Germinal center (tissue), 1 donor: ENCODE results near the gene ZNF583.

Experiments
- DNase-seq: peaks from one replicate; pipeline ENCODE4 v3.0.0; 2012; ENCODE audit warnings: mixed read lengths, low spot score

The ZNF583 gene

DNA sequence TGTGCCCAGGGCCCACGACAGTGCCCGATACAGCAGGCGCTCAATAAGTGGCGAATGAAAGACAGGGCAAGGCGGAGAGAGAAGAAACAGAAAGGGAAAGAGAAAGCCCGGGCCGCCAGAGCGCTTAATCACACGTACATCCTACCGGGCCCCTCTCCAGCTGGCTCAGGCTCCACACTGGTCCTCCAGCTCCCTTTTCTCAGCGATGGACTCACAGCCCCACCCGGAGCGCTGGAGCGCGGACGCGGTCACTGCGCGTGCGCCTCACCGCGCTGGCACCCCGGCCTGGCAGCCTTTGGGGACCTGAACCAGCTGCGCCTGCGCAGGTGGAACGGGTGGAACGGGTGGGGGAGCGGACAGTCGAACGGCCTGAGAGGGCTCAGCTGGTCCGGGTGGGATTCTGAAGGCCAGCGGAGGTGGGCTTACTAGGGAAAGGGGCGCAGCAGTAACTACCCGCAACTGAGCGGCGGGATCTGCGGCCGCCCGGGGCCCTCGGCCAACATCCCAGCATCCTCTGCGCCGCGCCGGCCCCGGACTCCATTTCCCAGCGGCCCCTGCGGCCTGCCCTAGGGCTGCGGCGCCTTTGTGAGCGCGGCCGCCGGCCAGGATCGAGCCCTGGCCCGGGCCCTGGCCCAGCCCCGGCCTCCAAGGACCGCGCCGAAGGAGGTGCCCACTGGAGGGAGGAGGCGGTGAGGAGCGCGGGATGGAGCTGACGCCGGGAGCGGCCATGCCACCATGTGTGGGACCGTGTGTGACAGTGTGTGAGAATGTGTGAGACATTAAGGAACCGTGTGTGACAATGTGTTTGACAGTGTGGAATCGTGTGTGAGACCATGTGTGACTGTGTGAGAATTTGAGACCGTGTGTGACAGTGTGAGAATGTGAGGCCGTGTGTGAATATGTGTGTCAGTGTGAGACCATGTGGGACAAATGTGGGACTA lies at the start of gene ZNF583:
Gene ZNF583 (plus strand): TSS at position 569 of the 941 bp plus-strand sequence. CDS start 2,783 bp downstream, outside the sequence.
- DNase-seq = peak; percentile 96

DNA sequence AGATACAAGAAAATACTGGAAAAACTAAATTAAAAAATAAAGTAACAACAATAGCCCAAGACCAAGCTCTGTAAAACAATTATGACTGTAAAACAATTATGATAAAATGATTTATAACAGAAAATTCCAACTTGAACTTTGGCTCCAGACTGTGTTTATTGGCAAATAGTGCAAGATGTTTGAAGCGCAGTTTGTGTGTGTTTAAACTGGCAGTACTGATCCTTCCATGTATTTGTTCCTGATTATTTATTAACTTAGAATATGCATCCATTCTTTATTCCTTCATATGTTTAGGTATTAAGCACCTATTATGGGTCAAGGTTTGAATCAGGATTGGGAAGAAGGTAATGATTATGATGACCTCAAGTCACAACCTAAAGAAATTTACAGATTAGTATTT lies 48.6 kb upstream of the ZNF583 start:
- no peak for DNase-seq

DNA sequence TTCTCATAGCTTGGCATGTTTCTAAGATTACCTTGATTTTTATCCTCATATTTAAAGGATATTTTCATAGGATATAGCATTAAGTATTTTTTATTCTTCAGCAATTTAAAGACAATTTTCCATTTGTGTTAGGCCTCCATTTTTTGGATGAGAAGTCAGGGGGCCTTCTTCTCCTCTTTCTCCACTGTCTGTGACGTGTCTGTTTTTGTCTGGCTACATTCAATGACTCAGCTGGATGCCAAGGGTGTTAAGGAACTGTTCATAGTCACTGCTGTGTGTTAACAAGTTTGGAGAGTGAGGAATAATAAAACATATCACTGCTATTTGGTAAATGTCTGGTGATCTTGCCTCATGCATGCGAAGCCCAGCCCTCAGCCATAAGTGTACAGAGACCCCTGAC lies 47.2 kb upstream of the ZNF583 start:
- no peak for DNase-seq

DNA sequence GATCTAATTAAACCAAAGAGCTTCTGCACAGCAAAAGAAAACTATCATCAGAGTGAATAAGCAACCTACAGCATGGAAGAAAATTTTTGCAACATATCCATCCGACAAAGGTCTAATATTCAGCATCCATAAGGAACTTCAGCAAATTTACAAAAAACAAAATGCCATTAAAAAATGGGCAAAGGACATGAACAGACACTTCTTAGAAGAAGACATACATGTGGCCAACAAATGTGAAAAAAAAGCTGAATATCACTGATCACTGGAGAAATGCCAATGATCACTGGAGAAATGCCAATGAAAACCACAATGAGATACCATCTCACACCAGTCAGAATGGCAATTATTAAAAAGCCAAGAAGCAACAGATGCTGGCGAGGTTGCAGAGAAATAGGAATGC lies 43.3 kb upstream of the ZNF583 start:
- DNase-seq = no peak

DNA sequence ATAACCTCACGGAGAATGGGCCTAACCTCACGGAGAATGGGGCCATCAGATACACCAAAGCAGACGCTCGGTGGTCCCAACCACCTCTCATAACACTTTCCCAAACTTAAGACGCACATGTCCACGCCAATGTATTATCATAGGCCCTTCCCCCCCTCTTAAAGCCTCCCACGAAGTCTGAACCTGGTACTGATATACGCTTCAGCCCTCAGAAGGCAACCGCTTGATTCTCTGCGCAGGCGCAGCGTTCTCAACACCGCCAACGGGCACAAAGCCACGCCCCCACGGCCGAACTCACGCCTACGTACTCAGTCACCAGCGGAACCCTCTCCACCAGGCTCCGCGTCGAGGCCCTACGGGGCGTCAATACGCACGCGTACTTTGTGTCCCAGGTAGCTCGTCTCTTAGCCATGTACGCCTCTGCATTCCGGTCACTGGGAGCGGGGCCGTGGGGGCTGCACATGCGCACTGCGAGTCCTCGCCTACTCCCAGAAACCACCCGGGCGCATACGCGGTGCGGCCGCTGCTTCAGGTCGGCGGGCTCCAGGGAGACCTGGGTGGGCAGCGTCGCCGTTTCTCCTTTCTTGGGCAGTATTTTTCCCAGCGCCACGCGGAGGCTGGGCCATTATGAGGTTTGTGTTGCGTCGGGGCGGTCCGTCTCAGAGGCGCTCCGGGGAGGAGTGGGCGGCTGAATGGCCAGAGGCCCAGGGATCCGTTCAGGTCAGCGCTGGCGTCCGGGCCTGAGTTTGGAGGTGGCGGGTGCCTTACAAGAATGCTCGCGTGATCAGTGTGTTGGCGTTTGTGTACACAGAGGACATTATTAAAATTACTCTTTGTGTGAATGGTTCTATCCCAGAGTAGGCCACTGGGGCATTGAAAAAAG lies 36.1 kb upstream of the ZNF583 start:
- peak; percentile 90 for DNase-seq

DNA sequence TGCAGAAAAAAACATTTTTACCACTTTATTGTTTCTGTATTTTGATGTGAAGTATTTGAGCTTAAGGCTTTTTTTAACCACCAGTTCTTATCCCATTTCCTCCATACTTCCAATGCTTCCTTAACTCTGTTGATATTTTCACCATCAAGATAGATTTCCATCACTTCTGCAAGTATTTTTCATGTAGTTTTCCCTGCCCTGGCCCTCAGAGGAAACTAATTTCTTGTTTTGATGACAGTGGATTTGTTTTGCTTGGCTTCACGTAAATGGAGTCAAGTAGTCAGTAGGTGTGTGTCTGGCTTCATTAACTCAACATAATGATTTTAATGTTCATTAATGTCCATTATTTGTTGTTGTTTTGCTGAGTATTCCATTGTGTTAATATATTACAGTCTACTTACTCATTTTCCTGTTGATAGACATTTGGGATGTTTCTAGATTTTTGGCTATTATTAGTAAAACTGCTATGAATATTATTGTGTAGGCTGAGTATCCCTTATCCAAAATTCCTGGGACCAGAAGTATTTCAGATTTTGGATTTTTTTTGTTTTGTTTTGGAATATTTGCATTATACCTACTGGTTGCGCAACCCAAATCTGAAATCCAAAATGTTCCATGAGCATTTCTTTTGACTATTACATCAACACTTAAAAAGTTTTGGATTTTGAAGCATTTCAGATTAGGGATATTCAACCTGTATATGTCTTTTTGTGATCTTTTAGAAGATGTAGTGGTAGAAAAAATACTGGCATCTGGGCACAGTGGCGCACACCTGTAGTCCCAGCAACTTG lies 34.1 kb upstream of the ZNF583 start:
- DNase-seq = no peak

DNA sequence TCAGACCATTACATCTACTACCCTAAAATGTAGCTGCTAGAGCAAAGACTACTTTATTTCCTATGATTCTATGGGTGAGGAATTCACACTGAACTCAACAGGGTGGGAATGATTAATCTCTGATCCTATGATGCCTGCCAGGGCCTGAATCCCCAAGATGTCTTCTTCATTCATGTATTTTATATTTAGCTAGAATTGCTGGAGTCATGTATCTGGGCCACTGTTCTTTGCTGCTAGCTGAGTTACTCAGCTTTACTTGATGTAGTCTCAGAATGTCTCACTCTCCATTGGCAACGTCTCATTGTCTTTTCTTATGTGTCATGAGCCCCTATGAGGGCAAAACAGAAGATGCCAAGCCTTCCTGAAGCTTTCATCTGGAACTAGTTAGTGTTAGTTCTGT lies 31.9 kb upstream of the ZNF583 start:
- DNase-seq = no peak

DNA sequence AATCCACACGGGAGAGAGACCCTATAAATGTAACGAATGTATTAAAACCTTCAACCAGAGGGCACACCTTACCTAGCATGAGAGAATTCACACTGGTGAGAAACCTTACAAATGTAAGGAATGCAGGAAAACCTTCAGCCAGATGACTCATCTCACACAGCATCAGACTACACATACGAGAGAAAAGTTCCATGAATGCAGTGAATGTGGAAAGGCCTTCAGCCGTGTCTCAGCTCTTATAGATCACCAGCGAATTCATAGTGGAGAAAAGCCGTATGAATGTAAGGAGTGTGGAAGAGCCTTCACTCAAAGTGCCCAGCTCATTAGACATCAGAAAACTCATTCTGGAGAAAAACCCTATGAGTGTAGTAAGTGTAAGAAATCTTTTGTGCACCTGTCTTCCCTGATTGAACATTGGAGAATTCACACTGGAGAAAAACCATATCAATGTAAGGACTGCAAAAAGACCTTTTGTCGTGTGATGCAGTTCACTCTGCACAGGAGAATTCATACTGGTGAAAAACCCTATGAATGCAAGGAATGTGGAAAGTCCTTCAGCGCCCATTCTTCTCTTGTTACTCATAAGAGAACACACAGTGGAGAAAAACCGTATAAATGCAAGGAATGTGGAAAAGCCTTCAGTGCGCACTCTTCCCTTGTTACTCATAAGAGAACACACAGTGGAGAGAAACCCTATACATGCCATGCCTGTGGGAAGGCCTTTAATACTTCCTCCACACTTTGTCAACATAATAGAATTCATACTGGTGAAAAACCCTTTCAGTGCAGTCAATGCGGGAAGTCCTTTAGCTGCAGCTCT lies 26.8 kb upstream of the ZNF583 start:
- no peak for DNase-seq

- no peak for DNase-seq
Observed at GRCh38 chr19:56383826-56384605, 20.1 kb upstream of the ZNF583 start.

DNA sequence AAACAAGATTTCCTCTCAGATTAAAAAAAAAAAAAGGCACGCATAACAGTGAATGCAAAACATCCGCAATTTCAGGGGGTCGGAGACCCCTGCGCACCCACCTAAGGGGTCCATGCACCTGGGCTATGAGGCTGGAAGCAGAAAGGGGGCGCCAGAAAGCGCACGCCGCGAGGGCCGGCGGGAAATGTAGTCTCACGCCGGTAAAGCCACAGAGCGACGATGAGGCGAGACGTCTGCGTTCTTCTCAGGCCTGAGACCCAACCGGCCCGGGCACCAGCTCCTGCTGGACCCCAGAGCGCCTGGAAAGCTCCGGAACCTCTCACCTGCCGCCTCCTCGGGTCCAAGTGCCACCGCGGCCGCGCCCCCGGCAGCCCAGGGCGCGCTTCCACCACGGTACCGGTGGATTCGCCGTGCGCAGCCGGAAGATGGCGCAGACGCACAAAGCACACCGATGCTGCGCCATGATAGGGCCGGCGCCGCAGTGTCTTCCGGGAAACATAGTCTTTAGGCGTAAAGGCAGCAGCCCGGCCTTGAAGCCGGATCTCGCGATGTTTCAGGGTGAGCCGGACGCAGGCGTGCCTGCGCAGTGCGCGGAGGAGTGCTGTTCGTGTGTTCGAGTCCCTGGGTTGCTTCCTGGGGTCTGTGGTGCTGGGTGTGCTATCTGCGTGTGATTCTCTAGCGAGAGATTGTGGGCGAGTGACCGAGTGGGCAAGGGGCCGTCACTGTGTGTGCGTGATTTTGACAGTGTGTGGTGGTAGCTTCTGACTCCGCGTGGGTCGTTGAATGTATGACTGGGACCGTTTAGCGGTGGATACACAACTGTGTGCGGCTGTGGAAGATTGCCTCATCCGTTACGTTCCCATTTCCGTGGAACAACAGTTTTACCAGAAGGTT lies 10.8 kb upstream of the ZNF583 start, which contains the start of gene ZNF582:
Gene ZNF582 (minus strand): TSS at position 416 of the 894 bp plus-strand sequence. CDS start 1,782 bp downstream, outside the sequence.
- peak; percentile 92 for DNase-seq

DNA sequence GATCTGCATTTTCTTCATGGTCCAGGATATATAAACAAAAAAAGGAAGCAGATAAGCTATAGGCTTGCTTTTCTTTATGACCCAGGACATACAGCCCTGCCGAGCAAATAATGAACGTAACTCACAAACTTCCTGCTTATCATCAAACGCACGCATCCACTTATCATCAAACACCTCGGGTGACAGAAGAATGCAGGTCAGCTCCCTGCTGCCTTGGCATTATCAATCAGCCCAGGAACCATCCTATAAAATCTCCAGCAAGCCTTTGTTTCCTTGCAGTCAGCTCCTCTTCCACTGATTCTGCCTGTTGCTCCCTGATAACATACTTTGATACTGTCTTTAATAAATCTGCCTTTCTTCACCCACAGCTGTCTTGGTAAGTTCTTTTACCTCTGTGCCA lies 5.3 kb upstream of the ZNF583 start:
- DNase-seq = no peak

GRCh38 chr19:56400485-56400884 lies 3.6 kb upstream of the ZNF583 start:
- no peak for DNase-seq

- DNase-seq = no peak
Observed at GRCh38 chr19:56403261-56403660, 871 bp upstream of the ZNF583 start.

- DNase-seq = no peak
Observed at GRCh38 chr19:56404705-56405056, 549 bp downstream of the ZNF583 start.

- no peak for DNase-seq
Observed at GRCh38 chr19:56405062-56405461, 930 bp downstream of the ZNF583 start.

DNA sequence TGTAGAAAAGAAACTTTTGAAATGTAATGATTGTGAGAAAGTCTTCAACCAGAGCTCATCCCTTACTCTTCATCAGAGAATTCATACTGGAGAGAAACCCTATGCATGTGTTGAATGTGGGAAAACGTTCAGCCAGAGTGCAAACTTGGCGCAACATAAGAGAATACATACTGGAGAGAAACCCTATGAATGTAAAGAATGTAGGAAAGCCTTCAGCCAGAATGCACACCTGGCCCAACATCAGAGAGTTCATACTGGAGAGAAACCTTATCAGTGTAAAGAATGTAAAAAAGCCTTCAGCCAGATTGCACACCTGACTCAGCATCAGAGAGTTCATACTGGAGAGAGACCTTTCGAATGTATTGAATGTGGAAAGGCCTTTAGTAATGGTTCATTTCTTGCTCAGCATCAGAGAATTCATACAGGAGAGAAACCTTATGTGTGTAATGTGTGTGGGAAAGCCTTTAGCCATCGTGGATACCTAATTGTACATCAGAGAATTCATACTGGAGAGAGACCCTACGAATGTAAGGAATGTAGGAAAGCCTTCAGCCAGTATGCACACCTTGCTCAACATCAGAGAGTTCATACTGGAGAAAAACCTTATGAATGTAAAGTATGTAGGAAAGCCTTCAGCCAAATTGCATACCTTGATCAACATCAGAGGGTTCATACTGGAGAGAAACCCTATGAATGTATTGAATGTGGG lies 19.3 kb downstream of the ZNF583 start:
- no peak for DNase-seq

DNA sequence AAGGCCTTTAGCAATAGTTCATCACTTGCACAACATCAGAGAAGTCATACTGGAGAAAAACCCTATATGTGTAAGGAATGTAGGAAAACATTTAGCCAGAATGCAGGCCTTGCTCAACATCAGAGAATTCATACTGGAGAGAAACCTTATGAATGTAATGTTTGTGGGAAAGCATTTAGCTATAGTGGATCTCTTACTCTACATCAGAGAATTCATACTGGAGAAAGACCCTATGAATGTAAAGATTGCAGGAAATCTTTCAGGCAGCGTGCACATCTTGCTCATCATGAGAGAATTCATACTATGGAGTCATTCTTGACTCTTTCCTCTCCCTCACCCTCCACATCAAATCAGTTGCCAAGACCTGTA lies 19.8 kb downstream of the ZNF583 start:
- DNase-seq = no peak

DNA sequence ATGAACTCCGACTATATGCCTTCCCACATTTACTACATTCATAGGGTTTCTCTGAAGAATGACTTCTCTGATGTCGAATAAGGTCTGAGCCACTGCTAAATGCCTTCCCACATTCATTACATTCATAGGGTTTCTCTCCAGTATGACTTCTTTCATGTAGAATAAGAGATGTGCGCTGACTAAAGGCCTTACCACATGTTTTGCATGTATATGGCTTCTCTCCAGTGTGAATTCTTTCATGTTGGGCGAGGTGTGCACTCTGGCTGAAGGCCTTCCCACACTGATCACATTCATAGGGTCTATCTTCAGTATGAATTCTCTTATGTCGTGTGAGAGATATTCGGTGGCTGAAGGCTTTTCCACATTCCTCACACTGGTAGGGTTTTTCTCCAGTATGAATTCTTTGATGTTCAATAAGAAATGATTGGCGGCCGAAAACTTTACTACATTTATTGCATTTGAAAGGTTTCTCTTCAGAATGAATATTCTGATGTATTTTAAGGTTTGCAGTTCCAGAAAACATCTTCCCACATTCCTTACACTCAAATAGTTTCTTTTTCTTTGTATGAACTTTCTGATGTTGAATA lies 37.2 kb downstream of the ZNF583 start:
- DNase-seq = no peak
